Measurements from ENCODE around the gene ABL1. TPM values are rescaled to one million over a fixed set of nuclear protein-coding genes. Genes with fewer than 3 reads are reported as not detected.
"Not testable (repeated sequence)": the region's sequence is repeated elsewhere in the genome, so short reads cannot be mapped to it uniquely, and the experiment has no call there.

Gene ABL1
- total RNA-seq, 1 donor from 2014 or later = 35.1 TPM

- intact Hi-C loops (cut with micrococcal nuclease) = no loop called here
These were observed 66.6 kb downstream of the ABL1 start for GRCh38 chr9:130901498-130902203.

- intact Hi-C loops (cut with micrococcal nuclease) = no loop called here
These were observed 67.4 kb downstream of the ABL1 start for GRCh38 chr9:130902204-130903185.

DNA sequence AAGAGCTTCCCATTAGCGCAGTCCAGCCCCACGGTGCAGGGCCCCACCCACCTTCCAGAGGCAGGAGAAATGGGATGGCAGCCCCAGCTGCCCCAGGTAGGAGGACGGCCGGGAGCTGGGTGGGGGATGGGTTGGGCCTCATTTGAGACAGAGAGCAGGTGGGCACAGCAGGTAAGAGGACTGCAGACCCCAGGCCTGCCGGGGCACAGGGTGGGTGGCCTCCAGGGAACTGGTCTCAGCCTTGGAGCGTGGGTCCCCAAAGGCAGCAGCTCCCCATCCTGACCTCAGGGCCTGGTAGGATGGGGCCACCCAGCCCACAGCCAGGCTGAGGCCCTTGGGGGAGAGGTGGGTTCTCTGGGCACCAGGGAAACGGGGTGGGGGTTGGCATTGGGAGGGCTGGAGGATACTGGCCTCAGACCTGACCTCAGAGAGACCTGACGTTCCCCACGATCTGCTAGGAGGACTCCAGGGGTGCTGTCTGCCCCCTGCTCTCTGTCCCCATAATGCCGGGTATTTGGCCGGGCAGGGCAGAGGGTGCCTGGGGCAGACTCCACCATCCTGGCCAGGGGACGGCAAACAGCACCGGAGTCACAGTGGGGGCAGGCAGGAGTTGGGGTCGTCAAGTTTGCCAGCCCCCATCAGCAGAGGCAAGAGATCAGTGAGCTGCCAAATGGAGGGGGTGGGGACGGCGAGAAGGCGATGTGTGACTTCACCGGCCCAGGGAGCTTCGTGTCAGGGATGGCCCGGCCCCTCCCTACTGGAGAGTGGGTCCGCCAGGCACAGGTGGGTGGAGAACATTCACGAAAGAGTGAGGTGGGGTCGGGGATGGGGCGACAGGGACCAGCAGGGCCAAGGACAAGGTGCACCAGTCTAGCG is 68.4 kb downstream of the ABL1 start:
- intact Hi-C loops (cut with micrococcal nuclease) = no loop called here

- intact Hi-C loops (cut with micrococcal nuclease) = no loop called here
These were observed 69.3 kb downstream of the ABL1 start for GRCh38 chr9:130904070-130905044.

DNA sequence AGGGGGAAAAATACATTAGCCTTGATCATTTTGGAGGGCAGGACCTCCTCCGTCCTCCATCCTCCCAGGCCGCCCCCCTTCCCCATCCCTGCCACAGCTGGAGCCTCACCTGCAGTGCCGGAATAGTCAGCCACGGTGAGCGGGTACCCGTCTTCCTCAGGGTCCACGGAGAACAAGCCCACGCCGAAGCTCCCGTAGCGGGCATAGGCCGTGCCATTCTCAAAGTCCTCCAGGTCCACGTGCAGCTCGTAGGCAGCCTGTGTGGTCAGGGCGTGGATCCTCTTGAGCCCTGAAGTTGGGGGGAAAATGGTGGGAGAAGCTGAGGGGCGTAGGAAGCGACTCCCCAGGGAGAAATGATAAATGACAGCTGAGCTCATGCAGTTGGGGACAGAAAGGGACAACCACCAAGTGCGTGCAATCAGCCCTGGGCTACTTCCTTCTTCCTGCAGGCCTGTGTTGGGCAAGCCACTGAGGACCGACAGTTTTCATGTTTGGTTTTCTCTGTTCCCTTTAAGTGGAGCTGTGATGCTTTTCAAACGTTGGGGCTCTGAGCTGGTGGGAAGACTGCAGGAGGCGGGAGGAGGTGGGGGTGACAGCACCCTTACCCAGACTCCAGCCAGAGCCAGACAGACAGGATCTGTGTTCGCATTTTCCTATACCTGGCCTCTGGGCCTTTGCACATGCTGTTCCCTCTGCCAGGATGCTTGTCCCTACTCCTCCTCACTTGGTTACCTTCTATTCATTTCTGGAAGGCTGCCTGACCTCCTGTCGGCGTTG is 70.3 kb downstream of the ABL1 start:
- intact Hi-C loops (cut with micrococcal nuclease) = no loop called here

- intact Hi-C loops (cut with micrococcal nuclease) = no loop called here
These were observed 71.1 kb downstream of the ABL1 start for GRCh38 chr9:130905902-130906734.

DNA sequence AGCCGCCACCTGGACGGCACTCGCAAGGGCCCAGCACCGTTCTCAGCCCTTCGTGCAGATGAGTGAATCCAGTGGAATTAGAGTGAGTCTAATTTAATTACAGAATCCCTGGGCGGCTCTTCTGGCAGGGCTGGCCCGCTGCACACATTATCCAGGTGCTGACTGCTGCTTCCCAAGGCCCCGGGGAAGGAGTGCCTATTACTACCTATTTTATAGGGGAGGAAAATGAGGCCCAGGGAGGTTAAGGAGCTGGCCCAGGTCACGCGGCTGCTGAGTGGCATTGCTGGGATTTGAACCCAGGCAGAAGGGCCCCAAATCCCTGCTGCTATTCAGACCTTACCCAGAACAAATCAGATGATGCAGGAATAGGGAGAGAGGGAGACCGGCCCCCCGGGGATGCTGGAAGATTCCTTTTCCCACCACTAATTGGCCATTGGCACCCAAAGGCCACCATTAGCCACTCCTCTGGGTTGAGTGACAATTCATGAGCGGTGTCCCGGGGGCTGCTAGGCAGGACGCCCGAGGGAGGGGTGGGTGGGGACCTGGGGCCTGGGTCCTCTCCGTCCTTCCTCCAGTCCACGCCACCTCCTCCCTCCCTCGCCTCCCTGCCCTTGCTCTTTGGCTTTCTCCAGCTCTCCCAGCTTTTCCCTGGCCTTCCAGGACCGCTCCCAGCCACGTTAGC is 71.8 kb downstream of the ABL1 start:
- intact Hi-C loops (cut with micrococcal nuclease) = no loop called here

- intact Hi-C loops (cut with micrococcal nuclease) = no loop called here
These were observed 73.3 kb downstream of the ABL1 start for GRCh38 chr9:130908146-130908877.

DNA sequence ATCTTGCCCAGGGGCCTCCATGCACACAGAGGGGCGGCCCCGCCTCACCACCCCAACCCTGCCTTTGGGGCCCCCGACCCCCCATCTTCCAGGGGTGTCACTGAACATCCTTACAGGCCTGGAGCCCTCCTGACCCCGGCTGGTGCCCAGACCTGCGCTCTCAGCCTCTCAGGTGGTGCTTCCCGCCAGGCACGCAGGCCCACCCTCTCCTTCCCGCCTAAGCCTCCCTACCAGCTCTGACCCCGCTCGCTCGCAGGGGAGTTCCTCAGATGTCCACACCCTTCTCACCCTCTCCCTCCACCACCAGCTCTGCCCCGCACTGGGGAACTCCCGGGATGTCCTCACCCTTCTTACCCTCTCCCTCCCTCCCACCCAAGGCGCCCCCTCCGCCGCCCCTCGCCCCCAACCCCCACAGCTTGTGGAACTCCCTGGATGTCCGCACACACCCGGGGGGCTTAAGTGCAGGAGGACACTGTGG is 73.9 kb downstream of the ABL1 start:
- intact Hi-C loops (cut with micrococcal nuclease) = no loop called here

DNA sequence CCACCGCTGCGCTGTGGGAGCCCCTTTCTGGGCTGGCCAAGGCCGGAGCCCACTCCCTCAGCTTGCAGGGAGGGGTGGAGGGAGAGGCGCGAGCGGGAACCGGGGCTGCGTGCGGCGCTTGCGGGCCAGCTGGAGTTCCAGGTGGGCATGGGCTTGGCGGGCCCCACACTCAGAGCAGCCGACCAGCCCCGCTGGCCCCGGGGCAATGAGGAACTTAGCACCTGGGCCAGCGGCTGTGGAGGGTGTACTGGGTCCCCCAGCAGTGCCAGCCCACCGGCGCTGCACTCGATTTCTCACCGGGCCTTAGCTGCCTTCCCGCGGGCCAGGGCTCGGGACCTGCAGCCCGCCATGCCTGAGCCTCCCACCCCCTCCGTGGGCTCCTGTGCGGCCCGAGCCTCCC is 75.0 kb downstream of the ABL1 start:
- intact Hi-C loops (cut with micrococcal nuclease) = not testable (repeated sequence)

DNA sequence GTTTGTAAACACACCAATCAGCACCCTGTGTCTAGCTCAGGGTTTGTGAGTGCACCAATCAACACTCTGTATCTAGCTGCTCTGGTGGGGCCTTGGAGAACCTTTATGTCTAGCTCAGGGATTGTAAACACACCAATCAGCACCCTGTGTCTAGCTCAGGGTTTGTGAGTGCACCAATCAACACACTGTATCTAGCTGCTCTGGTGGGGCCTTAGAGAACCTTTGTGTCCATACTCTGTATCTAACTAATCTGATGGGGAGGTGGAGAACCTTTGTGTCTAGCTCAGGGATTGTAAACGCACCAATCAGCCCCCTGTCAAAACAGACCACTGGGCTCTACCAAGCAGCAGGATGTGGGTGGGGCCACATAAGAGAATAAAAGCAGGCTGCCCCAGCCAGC is 75.6 kb downstream of the ABL1 start:
- intact Hi-C loops (cut with micrococcal nuclease) = not testable (repeated sequence)

- intact Hi-C loops (cut with micrococcal nuclease) = no loop called here
These were observed 76.4 kb downstream of the ABL1 start for GRCh38 chr9:130911254-130912049.

DNA sequence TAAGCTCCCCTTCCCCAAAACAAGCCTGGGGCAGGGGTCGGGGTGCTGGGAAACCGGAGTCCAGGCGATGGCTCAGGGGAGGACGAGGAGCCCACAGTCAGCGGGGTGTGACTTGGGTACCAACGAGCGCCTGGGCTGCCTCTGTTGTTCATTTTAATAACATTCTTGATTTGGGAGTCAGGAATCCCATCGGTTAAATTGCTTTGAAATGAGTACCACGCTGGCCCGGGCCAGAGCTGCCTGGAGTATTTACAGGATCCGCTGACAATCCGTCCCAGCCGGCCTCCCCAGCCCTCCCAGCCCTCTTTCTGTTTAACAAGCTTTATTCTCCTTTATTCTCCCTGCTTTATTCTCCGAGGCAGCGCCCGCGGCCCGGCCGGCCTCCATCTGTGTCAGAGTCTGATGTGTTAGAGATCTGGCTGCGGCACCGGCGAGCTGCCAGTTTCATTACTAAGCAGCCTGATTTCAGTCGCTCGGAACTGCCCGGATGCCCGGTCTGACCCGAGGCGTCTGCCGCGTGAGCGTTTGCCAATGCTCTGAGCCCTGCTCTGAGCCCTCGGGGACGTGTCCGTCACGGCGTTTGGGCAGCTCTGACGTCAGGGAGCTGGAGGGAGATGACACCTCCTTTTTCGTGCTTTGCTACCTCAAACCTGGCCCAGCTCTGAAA is 78.0 kb downstream of the ABL1 start:
- intact Hi-C loops (cut with micrococcal nuclease) = no loop called here

GRCh38 chr9:130913599-130914416 is 78.8 kb downstream of the ABL1 start:
- intact Hi-C loops (cut with micrococcal nuclease) = no loop called here
